Ascending aorta (tissue), 2 donors: ENCODE data around the gene RPL4. TPM values are rescaled to one million over a fixed set of nuclear protein-coding genes. Genes with fewer than 3 reads are reported as not detected.

Experiments
- DNase-seq, 2 donors: peaks; one replicate each; pipeline ENCODE4 v3.0.0-alpha.2; 2019; ENCODE audit warnings: low spot score in 2 of 2
- H3K27ac ChIP-seq, 2 donors: fragments of 200-600 bp; sonication (generic); one replicate each; pipeline ENCODE4 v1.5.1; 2016 to 2017; ENCODE audit warnings: mild to moderate bottlenecking in 1 of 2
- H3K27me3 ChIP-seq: fragments of 200-600 bp; sonication (generic); one replicate; pipeline ENCODE4 v1.5.1; 2017
- H3K36me3 ChIP-seq, 2 donors: fragments of 200-600 bp; sonication (generic); one replicate each; pipeline ENCODE4 v1.5.1; 2016
- H3K4me1 ChIP-seq, 2 donors: fragments of 200-600 bp; sonication (generic); one replicate each; pipeline ENCODE4 v1.5.1; 2016 to 2017; ENCODE audit warnings: mild to moderate bottlenecking in 1 of 2
- H3K4me3 ChIP-seq, 2 donors: fragments of 200-600 bp; sonication (generic); one replicate each; pipeline ENCODE4 v1.5.1; 2016 to 2017; ENCODE audit warnings: mild to moderate bottlenecking in 1 of 2
- H3K9me3 ChIP-seq, 2 donors: fragments of 200-600 bp; sonication (generic); one replicate each; pipeline ENCODE4 v1.5.1; 2016
- intact Hi-C: fragments of 100-400 bp; cut with DNase I; formaldehyde crosslinking; loops from one replicate; pipeline ENCODE4 v1.15.1; 2023
- total RNA-seq: library from RNA; depleted of rRNA; stranded (reverse); fragments of >200 nt; gene quantifications from one replicate; pipeline ENCODE4 v1.1.0, GENCODE V29; 2016
- TF ChIP-seq, protein P1 (sequence below), 3 experiments: fragments of 200-600 bp in 2 of 3; fragments of 450-650 bp in 1 of 3; sonication (generic) in 2 of 3; IDR thresholded peaks; one replicate each; pipeline ENCODE4 v1.5.1; 2016 to 2019; ENCODE audit warnings: antibody characterized with exemption in 3 of 3, mild to moderate bottlenecking in 1 of 3, moderate library complexity in 1 of 3

Gene RPL4
- total RNA-seq, 1 donor from 2014 or later = 2,799 TPM

DNA sequence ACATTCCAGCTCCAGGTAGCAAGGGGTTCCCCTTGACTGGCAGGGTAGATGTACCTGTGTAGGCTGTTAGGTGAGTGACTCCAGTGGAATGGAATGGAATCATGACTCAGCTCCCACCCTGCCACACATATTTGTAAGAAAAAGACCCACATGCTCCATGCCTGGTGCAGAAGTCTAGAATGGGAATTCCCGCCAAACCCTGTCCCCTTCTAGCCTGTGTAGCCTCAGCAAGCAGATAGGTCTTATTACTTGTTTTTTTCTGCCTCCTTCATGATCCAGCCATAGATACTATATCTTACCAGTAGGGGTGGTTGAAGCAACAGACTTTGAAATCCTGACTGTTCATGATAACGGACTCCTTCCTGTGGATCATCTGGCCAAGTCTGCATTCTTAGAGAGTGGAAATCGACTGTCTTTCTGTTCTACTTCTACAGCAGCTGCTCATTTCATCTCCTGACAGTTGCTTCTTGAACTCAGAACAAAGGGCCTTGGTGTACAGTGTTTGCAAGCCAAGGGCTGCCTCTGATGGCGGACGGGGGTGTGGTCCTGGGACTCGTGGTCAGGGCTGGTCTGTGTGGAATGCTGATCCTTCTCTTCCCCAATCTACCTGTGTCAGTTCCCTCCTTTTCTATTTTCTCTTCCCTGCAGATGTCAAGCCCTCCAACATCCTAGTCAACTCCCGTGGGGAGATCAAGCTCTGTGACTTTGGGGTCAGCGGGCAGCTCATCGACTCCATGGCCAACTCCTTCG, 23.4 kb downstream of the RPL4 start:
- no peaks in the 10 kb centered on the region for H3K27me3 ChIP-seq
- H3K9me3 ChIP-seq = no peaks in the 10 kb centered on the region
- peaks cover 18 to 22% of the 10 kb centered on the region in 2 donors for H3K36me3 ChIP-seq
- H3K4me1 ChIP-seq = no peaks in the 10 kb centered on the region
- no peak overlapping the region for H3K27ac ChIP-seq
- H3K4me3 ChIP-seq = no peak overlapping the region
- intact Hi-C loops = no loop called here
- TF ChIP-seq, protein P1, sequence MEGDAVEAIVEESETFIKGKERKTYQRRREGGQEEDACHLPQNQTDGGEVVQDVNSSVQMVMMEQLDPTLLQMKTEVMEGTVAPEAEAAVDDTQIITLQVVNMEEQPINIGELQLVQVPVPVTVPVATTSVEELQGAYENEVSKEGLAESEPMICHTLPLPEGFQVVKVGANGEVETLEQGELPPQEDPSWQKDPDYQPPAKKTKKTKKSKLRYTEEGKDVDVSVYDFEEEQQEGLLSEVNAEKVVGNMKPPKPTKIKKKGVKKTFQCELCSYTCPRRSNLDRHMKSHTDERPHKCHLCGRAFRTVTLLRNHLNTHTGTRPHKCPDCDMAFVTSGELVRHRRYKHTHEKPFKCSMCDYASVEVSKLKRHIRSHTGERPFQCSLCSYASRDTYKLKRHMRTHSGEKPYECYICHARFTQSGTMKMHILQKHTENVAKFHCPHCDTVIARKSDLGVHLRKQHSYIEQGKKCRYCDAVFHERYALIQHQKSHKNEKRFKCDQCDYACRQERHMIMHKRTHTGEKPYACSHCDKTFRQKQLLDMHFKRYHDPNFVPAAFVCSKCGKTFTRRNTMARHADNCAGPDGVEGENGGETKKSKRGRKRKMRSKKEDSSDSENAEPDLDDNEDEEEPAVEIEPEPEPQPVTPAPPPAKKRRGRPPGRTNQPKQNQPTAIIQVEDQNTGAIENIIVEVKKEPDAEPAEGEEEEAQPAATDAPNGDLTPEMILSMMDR (IDR thresholded peaks at IDR 0.05) = no peak
- DNase-seq = no peak

- peaks cover 18 to 20% of the 10 kb centered on the region in 2 donors for H3K36me3 ChIP-seq
- no peaks in the 10 kb centered on the region for H3K4me1 ChIP-seq
- intact Hi-C loops = no loop called here
- no peak overlapping the region for H3K4me3 ChIP-seq
- DNase-seq = no peak
- H3K27ac ChIP-seq = no peak overlapping the region
- TF ChIP-seq, protein P1 (IDR thresholded peaks at IDR 0.05) = no peak
- H3K9me3 ChIP-seq = no peaks in the 10 kb centered on the region
- H3K27me3 ChIP-seq = no peaks in the 10 kb centered on the region
These were observed 24.4 kb downstream of the RPL4 start for GRCh38 chr15:66480267-66480666.

GRCh38 chr15:66477011-66477410, 27.6 kb downstream of the RPL4 start:
- H3K9me3 ChIP-seq = no peaks in the 10 kb centered on the region
- peak in 1 of 2 donors; percentile 43 for DNase-seq
- TF ChIP-seq, protein P1 (IDR thresholded peaks at IDR 0.05) = no peak
- H3K27ac ChIP-seq = no peak overlapping the region
- intact Hi-C loops = no loop called here
- no peaks in the 10 kb centered on the region for H3K4me1 ChIP-seq
- H3K4me3 ChIP-seq = no peak overlapping the region
- no peaks in the 10 kb centered on the region for H3K27me3 ChIP-seq
- H3K36me3 ChIP-seq = peaks cover 4 to 12% of the 10 kb centered on the region in 2 donors

DNA sequence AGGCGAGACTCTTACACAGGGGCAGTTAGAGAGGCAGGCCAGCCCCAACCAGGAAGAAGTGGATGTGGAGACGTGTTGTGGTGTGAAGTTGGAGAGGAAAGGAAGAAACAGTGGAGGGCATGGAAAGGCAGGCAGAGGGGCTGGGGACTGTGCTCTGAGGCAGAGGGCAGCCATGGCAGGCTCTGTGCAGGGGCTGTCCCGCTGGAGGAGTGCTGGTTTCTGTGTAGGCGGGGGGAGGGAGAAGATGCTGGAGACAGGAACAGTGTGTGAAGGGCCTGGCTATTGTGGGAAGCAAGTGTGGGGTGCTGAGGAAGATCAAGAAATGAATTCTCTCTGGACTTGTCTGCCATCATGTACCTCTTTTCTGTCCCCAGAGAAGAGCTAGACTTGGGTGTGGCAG, 28.1 kb downstream of the RPL4 start:
- intact Hi-C loops = no loop called here
- Histone ChIP-seq H3K4me3 (no peak overlapping the region), H3K4me1 (no peaks in the 10 kb centered on the region), H3K27ac (no peak overlapping the region), H3K27me3 (no peaks in the 10 kb centered on the region), H3K9me3 (no peaks in the 10 kb centered on the region), H3K36me3 (peaks cover 0 to 7% of the 10 kb centered on the region in 2 donors)
- no peak for DNase-seq
- TF ChIP-seq, protein P1 (IDR thresholded peaks at IDR 0.05) = no peak

GRCh38 chr15:66474963-66475362, 29.7 kb downstream of the RPL4 start:
- intact Hi-C loops = no loop called here
- no peak for DNase-seq
- no peak overlapping the region for H3K27ac ChIP-seq
- no peak overlapping the region for H3K4me3 ChIP-seq
- no peaks in the 10 kb centered on the region for H3K36me3 ChIP-seq
- H3K9me3 ChIP-seq = no peaks in the 10 kb centered on the region
- H3K4me1 ChIP-seq = no peaks in the 10 kb centered on the region
- TF ChIP-seq, protein P1 (IDR thresholded peaks at IDR 0.05) = no peak
- no peaks in the 10 kb centered on the region for H3K27me3 ChIP-seq
